Stimulated activated naive B cell treated with anti-CD40 and anti-IgM and Interleukin-4, amounts not matched to agents 10 μg/mL and 1 μg/mL and 100 μg/mL, for 72 hours (primary cell): Measurements from ENCODE around the gene LZTR1.

Experiments
- ATAC-seq, 2 donors: fragments of 150-1000 bp; cut with Tn5 transposase; replicated peaks; 2 replicates each; pipeline ENCODE4 v1.10.0; 2021; ENCODE audit warnings: moderate library complexity in 1 of 2
- DNase-seq: peaks from one replicate; pipeline ENCODE4 v3.0.0; 2021
- H3K27ac Mint-ChIP-seq: one replicate; pipeline ENCODE4 v1.8.0; 2022; ENCODE audit warnings: mild to moderate bottlenecking, mixed read lengths
- H3K27me3 Mint-ChIP-seq, 2 donors: one replicate each; pipeline ENCODE4 v1.8.0; 2022; ENCODE audit warnings: mixed read lengths in 2 of 2
- H3K36me3 Mint-ChIP-seq, 2 donors: one replicate each; pipeline ENCODE4 v1.8.0; 2022; ENCODE audit warnings: mixed read lengths in 2 of 2, mild to moderate bottlenecking in 1 of 2
- H3K4me1 Mint-ChIP-seq, 2 donors: one replicate each; pipeline ENCODE4 v1.8.0; 2022; ENCODE audit warnings: mixed read lengths in 2 of 2, mild to moderate bottlenecking in 1 of 2
- H3K4me3 Mint-ChIP-seq, 2 donors: one replicate each; pipeline ENCODE4 v1.8.0; 2022; ENCODE audit warnings: mild to moderate bottlenecking in 2 of 2, mixed read lengths in 2 of 2, moderate library complexity in 1 of 2
- H3K9me3 Mint-ChIP-seq, 2 donors: one replicate each; pipeline ENCODE4 v1.8.0; 2022; ENCODE audit warnings: mixed read lengths in 2 of 2, mild to moderate bottlenecking in 1 of 2

The LZTR1 gene

DNA sequence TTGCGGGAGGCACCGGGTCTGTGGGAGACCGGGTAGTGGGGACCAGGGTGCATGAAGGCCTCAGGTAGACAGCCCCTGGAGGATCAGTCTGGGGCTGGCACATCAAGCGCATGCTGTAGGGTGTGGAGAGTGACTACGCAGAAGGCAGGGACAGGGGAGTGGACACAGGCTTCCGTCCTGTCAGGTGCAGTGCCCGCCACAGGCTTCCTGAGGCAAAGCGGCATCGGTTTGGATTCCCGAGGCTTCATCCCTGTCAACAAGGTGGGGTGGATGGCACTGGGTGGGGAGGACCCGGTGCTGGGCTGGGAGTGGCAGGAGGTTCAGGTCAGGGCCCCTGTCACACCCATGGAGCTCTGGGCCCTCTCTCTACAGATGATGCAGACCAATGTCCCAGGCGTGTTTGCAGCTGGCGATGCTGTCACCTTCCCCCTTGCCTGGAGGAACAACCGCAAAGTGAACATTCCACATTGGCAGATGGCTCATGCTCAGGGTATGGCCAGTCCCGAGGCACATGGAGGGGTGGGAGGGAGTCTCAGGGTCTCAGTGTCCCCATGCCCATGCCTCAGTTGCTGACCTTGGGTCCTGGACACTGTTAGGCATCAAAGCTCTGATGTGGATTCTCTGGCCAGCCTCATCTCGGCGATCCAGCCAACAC lies 4.5 kb upstream of the LZTR1 start:
- Mint-ChIP-seq H3K27ac (peak overlapping the region; percentile 20), H3K9me3 (peaks cover 3 to 5% of the 10 kb centered on the region in 2 donors), H3K4me3 (no peak overlapping the region), H3K36me3 (peaks cover 4 to 10% of the 10 kb centered on the region in 2 donors), H3K4me1 (peaks cover 30 to 41% of the 10 kb centered on the region in 2 donors), H3K27me3 (peaks cover 4 to 19% of the 10 kb centered on the region in 2 donors)
- no peak for DNase-seq
- ATAC-seq: no peak

DNA sequence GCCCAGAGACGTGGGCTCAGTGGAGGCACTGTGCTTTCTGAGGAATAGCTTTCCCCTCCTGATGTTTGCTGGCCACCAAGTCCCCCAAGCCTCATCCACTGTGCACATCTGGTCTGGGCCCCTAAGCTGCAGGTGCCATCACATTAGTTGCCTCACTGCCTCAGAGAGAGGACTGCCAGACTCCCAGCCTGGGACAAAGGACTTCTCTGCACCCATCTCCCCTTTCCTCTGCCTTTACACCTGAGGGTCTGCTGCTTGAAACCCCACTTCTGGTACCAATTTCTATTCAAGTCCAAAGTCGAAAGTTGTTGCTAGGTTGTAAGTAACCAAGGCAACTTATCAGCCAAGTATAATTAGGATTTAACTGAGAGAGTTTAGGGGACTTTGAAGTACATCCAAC lies 3.7 kb upstream of the LZTR1 start:
- Mint-ChIP-seq H3K4me1 (peaks cover 33 to 44% of the 10 kb centered on the region in 2 donors), H3K4me3 (no peak overlapping the region), H3K27ac (no peak overlapping the region), H3K9me3 (peaks cover 3 to 5% of the 10 kb centered on the region in 2 donors), H3K27me3 (peaks cover 4 to 19% of the 10 kb centered on the region in 2 donors), H3K36me3 (peaks cover 4 to 10% of the 10 kb centered on the region in 2 donors)
- DNase-seq (no peak), ATAC-seq (no peak)

DNA sequence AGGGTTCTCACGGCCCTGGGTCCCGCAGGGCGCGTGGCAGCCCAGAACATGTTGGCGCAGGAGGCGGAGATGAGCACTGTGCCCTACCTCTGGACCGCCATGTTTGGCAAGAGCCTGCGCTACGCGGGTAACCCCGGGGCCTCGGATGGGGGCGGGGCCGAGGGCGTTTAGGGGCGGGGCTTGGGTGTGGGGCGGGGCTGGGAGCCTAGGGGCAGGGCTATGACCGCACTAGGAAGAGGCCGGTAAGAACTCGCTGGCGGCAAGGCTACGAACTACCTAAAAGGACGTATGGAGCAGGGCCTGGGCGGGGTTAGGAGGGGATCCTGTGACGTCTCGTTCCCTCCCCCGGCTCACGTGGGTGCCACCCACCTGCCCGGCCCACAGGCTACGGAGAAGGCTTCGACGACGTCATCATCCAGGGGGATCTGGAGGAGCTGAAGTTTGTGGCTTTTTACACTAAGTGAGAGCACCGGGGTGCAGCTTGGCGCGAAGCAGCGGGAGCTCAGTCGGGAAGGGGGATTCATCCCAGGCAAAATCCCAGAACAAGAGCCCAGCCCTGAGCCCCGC lies 2.8 kb upstream of the LZTR1 start:
- peak; percentile 70 for DNase-seq
- peak; percentile 69 to 77 for ATAC-seq
- Mint-ChIP-seq H3K4me1 (peaks cover 38 to 52% of the 10 kb centered on the region in 2 donors), H3K4me3 (peak overlapping the region; percentile 83 to 85), H3K9me3 (peaks cover 3 to 5% of the 10 kb centered on the region in 2 donors), H3K27me3 (peaks cover 4 to 19% of the 10 kb centered on the region in 2 donors), H3K27ac (peak overlapping the region; percentile 92), H3K36me3 (peaks cover 10 to 17% of the 10 kb centered on the region in 2 donors)

DNA sequence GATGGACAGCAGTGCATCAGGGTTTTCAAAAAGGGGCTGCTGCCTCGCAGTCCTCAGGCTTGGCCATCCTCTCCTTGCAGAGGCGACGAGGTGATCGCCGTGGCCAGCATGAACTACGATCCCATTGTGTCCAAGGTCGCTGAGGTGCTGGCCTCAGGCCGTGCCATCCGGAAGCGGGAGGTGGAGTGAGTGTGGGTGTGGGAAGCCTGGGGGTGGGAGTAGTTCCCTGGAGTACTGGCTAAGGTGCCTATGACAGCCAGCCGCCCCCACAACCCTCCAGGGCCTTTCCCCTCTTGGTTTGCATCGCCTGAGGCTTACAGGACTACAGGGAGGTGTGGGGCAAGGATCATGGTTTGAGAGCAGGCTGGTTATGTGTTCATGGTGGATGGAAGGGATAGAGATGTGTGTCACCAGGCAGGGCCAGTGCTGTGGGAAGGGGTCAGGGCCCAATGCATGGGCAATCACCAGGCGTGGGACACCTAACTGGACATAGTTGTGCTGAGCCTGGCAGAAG lies 2.1 kb upstream of the LZTR1 start:
- Mint-ChIP-seq H3K27ac (no peak overlapping the region), H3K27me3 (peaks cover 4 to 19% of the 10 kb centered on the region in 2 donors), H3K36me3 (peaks cover 13 to 17% of the 10 kb centered on the region in 2 donors), H3K9me3 (peaks cover 3 to 5% of the 10 kb centered on the region in 2 donors), H3K4me1 (peaks cover 38 to 52% of the 10 kb centered on the region in 2 donors), H3K4me3 (peak overlapping the region; percentile 6 to 83)
- DNase-seq (no peak), ATAC-seq (no peak)

DNA sequence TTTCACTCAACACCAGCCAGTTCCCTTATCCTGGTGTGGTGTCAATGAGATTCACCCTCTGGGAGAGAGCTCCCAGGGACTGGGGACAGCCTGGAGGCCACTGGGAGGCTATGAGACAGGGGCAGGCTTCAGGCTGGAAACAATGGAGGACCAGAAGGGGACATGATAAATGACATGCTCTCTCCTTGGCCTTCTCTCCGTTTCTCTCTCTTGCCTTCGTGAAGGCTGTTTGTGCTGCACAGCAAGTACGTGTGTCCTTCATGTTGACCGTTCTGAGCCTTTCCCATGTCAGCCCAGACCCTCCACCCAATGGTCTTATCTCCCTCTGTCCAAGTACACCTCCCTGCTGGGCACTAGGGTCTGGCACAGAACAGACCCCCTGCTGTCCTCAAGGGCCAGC lies 1.6 kb upstream of the LZTR1 start:
- Mint-ChIP-seq H3K36me3 (peaks cover 13 to 17% of the 10 kb centered on the region in 2 donors), H3K27ac (no peak overlapping the region), H3K9me3 (peaks cover 3 to 5% of the 10 kb centered on the region in 2 donors), H3K27me3 (peaks cover 4 to 19% of the 10 kb centered on the region in 2 donors), H3K4me1 (peaks cover 38 to 52% of the 10 kb centered on the region in 2 donors), H3K4me3 (peak overlapping the region in 1 of 2 donors; percentile 99)
- DNase-seq (no peak), ATAC-seq (no peak)

DNA sequence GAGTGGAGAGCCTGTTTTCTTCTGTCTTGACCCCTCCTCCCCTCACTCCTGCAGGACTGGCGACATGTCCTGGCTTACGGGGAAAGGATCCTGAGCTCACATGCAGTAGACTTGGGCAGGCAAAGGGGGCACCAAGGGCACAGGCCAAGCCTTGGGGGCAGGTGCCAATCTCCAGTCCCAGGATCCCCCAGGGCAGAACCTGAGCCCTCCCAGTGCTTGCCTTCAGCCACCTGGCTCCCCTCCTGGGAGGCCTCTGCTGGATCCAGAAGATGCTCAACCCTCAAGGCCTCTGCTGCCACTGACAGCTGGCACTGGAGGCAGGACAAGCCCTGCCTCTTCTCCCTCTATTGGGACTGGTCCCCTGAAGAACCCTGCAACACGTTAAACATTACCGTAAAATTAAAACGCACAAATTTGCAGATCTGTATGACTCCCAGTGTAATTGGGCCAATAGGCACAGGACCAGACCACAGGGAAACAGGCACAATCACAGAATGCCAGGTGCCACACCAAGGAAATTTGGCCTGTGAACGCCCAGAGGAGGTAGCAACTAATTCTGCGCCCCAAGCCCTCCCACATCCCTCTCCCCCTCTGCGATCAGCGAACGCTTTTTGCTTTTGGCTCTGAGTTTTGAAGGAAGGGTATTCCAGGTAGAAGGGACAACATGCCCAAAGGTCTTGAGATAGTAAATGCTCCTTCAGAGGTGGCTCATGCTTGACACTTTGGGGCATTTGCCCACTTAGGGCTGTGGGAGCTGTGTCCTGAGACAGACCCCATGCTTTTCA lies 967 bp upstream of the LZTR1 start:
- peaks cover 38 to 52% of the 10 kb centered on the region in 2 donors for H3K4me1 Mint-ChIP-seq
- peaks cover 15 to 20% of the 10 kb centered on the region in 2 donors for H3K36me3 Mint-ChIP-seq

DNA sequence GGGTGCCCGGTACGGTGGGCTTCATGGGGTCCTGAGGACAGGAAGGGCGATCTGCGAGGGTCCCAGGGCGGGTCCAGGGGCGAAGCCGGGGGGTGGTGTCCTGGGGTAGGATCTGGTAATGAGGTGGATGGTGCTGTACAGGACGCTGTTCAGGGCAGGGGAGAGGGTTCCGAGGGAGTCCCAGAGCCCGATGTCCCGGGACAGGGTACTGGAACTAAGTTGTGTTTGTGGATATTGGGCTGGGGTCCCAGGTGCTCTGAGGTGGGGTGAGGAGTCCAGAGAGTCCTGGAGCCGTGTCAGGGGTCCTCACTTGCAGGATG lies 426 bp downstream of the LZTR1 start:
- ATAC-seq (peak; percentile 11 to 17), DNase-seq (no peak)
- peaks cover 4 to 10% of the 10 kb centered on the region in 2 donors for H3K27me3 Mint-ChIP-seq
- H3K4me1 Mint-ChIP-seq: peaks cover 38 to 52% of the 10 kb centered on the region in 2 donors
- peaks cover 21 to 28% of the 10 kb centered on the region in 2 donors for H3K36me3 Mint-ChIP-seq
- peak overlapping the region; percentile 97 for H3K27ac Mint-ChIP-seq
- H3K4me3 Mint-ChIP-seq: peak overlapping the region; percentile 98 to 99
- H3K9me3 Mint-ChIP-seq: peaks cover 1 to 5% of the 10 kb centered on the region in 2 donors

More for the DNA sequence above, 967 bp upstream of the LZTR1 start:
- Mint-ChIP-seq H3K9me3 (peaks cover 3 to 5% of the 10 kb centered on the region in 2 donors), H3K27ac (peak overlapping the region; percentile 97), H3K27me3 (peaks cover 4 to 19% of the 10 kb centered on the region in 2 donors), H3K4me3 (peak overlapping the region; percentile 98 to 99)
- DNase-seq (no peak), ATAC-seq (no peak)

DNA sequence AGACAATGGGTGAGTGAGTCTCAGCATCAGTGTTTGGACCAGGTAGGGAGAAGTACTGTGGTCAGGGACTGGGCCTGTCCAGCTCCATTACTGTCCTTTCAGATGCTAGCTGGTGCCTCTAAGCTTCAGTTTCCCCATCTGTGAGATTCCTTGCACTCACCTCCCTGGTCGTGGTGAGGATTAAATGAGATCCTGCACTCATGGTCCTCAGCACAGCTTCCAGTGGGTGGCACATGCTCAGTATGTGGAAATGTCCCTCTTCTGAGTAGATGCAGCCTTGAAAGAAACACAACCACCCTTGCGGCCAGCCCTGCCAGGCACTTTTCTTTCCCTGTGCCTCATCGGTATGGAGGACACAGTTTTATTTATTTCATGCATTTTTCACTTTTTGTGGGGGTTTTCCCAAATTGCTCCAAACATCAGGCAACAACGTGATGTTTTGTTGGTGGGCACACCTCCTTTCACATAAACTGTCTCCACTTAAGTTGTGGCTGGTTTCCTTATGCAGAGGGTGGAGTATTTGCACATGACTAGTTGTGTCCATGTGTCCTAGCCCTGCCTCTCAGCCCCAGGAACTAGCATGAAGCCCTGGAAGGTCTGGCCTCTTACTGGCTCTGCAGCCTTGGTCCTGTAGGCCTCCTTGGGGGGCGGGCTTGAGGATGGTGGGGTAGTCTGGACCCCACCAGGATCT lies 1.1 kb downstream of the LZTR1 start:
- Mint-ChIP-seq H3K4me3 (peak overlapping the region; percentile 98 to 99), H3K4me1 (peaks cover 38 to 52% of the 10 kb centered on the region in 2 donors)

DNA sequence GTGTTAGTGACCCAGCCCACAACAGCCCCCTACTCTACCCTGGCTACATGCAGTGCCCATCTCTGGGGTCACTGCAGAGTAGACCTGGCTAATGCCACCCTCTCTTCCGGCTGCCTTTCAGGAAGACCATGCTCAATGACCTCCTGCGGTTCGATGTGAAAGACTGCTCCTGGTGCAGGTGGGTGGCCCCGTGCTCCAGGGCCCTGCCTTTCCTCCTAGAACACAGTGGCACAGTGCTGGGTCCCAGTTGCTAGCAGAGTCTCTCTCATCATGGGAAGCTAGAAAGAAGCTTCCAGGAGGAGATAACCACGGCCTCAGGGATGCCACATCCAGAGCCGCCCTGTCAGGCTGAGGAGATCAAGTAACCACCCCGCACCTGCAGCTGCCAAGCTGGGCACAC lies 3.6 kb downstream of the LZTR1 start:
- H3K9me3 Mint-ChIP-seq: no peaks in the 10 kb centered on the region
- H3K36me3 Mint-ChIP-seq: peaks cover 28 to 38% of the 10 kb centered on the region in 2 donors
- H3K27ac Mint-ChIP-seq: no peak overlapping the region
- no peak for DNase-seq
- H3K4me1 Mint-ChIP-seq: peaks cover 23 to 31% of the 10 kb centered on the region in 2 donors
- no peaks in the 10 kb centered on the region for H3K27me3 Mint-ChIP-seq
- ATAC-seq: no peak
- no peak overlapping the region for H3K4me3 Mint-ChIP-seq

More for the DNA sequence above, 1.1 kb downstream of the LZTR1 start:
- Mint-ChIP-seq H3K36me3 (peaks cover 27 to 34% of the 10 kb centered on the region in 2 donors), H3K9me3 (peaks cover 1 to 5% of the 10 kb centered on the region in 2 donors), H3K27ac (peak overlapping the region; percentile 97), H3K27me3 (peaks cover 4 to 10% of the 10 kb centered on the region in 2 donors)
- no peak for ATAC-seq
- no peak for DNase-seq

DNA sequence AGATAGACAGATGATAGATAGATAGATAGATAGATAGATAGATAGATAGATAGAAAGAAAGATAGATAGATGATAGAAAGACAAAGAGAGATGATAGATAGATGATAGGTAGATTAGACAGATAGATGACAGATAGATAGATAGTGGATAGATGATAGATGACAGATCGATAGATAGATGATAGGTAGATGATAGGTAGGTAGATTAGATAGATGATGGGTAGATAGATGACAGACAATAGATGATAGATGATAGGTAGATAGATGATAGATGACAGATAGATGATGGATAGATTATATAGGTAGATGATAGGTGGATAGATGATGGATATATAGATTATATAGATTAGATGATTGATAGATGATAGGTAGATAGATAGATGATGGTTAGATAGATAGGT lies 4.3 kb downstream of the LZTR1 start:
- ATAC-seq (no peak), DNase-seq (no peak)
- Mint-ChIP-seq H3K27ac (no peak overlapping the region), H3K9me3 (no peaks in the 10 kb centered on the region), H3K4me1 (peaks cover 17 to 25% of the 10 kb centered on the region in 2 donors), H3K36me3 (peaks cover 34 to 43% of the 10 kb centered on the region in 2 donors), H3K27me3 (no peaks in the 10 kb centered on the region), H3K4me3 (no peak overlapping the region)

DNA sequence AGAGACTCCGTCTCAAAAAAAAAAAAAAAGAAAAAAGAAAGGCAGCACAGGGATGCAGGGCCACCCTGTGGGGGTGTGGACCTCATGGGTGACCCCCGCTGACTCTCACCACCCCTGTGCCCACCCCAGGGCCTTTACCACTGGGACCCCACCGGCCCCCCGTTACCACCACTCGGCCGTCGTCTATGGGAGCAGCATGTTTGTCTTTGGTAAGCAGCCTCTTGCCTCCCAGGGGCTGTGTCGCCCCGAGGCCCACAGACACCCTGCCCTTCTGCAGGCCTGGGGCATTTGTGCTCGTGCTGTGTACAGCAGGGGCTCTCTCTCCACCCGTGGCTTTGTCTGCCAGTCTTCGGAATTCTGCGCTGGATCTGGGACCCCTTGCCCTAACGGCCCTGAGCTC lies 5.3 kb downstream of the LZTR1 start:
- Mint-ChIP-seq H3K27ac (no peak overlapping the region), H3K9me3 (no peaks in the 10 kb centered on the region), H3K36me3 (peaks cover 34 to 48% of the 10 kb centered on the region in 2 donors), H3K4me1 (peaks cover 13 to 18% of the 10 kb centered on the region in 2 donors), H3K27me3 (no peaks in the 10 kb centered on the region), H3K4me3 (no peak overlapping the region)
- ATAC-seq (no peak), DNase-seq (no peak)

DNA sequence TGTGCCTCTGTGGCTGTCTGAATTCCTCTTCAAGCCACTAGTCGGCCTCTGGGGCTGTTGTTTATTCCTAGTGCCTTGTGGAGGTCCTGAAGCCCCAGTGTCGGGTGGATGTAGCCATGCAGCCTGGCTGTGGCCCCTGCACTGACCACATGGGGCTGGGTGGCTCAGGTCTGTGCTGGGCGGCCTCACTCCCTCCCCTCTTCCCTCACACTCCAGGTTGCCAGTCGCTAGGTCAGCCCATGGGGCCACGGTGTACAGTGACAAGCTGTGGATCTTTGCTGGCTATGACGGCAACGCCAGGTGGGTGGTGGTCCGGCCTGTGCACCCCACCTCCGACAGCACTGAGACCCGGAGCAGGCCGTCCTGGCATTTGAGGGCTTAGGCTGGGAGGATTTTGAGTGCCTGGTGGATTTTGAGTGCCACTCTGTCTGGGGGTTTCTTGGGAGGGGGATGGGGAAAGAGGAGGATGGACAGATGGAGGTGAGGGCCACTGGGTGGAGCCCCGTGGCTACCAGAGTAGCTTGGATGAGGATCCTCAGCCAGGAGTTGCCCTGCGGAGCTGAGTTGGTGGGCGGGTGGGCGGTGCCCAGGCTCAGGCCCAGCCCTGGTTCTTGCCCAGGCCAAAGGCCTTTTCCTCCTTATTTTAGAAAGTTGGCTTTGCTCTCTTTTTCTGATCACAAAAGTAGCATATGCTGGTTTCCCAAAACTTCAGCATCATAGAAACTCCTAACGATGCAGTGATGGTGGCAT lies 6.7 kb downstream of the LZTR1 start:
- no peak for ATAC-seq
- H3K9me3 Mint-ChIP-seq: no peaks in the 10 kb centered on the region
- H3K4me1 Mint-ChIP-seq: peaks cover 4% of the 10 kb centered on the region in 2 donors
- no peak overlapping the region for H3K4me3 Mint-ChIP-seq
- peaks cover 38 to 50% of the 10 kb centered on the region in 2 donors for H3K36me3 Mint-ChIP-seq
- no peak for DNase-seq
- no peak overlapping the region for H3K27ac Mint-ChIP-seq
- no peaks in the 10 kb centered on the region for H3K27me3 Mint-ChIP-seq

DNA sequence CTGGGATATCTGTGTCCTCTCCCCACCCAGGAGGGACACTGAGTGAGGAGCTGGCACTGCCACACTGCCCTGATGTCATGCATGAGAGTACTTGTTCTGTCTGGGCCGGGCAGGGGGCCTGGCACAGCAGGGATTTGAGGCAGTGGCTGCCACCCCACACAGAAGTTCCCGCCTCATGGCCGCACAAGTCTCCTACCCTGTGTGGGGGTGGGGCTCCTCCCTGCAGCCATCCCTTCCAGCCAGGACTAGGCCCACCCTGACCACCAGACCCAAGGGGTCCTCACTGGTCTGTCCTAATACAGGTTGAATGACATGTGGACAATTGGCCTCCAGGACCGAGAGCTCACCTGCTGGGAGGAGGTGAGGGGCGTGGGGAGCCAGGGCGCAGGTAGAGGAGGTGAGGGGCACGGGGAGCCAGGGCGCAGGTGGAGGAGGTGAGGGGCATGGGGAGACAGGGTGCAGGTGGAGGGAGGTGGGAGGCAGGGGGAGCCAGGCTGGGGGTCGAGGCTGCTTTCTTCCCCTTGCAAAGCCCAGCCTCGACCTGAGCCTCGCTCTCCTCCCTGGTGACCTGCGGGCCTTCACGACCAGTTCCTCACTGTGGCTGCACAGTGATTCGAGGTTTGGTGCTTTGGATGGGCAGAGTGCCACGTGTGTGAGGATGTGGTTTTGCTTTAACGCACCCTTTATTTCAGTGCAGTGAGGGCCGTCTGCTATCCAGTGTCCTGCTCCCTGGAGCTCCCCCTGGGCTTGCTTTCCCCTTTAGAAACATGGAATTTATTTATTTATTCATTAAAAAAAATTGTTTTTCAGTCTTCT lies 7.4 kb downstream of the LZTR1 start:
- no peak overlapping the region for H3K27ac Mint-ChIP-seq

More for the DNA sequence above, 7.4 kb downstream of the LZTR1 start:
- H3K4me3 Mint-ChIP-seq: no peak overlapping the region
- DNase-seq (no peak), ATAC-seq (no peak)
- no peaks in the 10 kb centered on the region for H3K9me3 Mint-ChIP-seq
- no peaks in the 10 kb centered on the region for H3K27me3 Mint-ChIP-seq
- H3K4me1 Mint-ChIP-seq: no peaks in the 10 kb centered on the region
- peaks cover 32 to 46% of the 10 kb centered on the region in 2 donors for H3K36me3 Mint-ChIP-seq
